Smooth muscle cell (in vitro differentiated cells): Measurements from ENCODE around the gene CCL24. TPM values are rescaled to one million over a fixed set of nuclear protein-coding genes. Genes with fewer than 3 reads are reported as not detected.

Experiments
- DNase-seq: peaks from one replicate; lab custom pipeline; 2025; ENCODE audit not compliant: unreplicated experiment; lab: John Stamatoyannopoulos, UW
- H2AFZ ChIP-seq: fragments of 200-600 bp; sonication (generic); 2 replicates; pipeline ENCODE4 v1.6.0; 2016; ENCODE audit warnings: antibody characterized with exemption, low read depth, mild to moderate bottlenecking
- H3F3A ChIP-seq: fragments of 200-600 bp; sonication (generic); 2 replicates; pipeline ENCODE4 v1.6.0; 2017; ENCODE audit warnings: antibody characterized with exemption, low read depth
- H3K27ac ChIP-seq: fragments of 200-600 bp; sonication (generic); 2 replicates; pipeline ENCODE4 v1.5.1; 2016; ENCODE audit warnings: low read depth, mild to moderate bottlenecking
- H3K27me3 ChIP-seq: fragments of 200-600 bp; sonication (generic); 2 replicates; pipeline ENCODE4 v1.6.1; 2016; ENCODE audit warnings: low read depth, mild to moderate bottlenecking
- H3K36me3 ChIP-seq: fragments of 200-600 bp; sonication (generic); 2 replicates; pipeline ENCODE4 v1.5.1; 2016; ENCODE audit warnings: low read depth
- H3K4me1 ChIP-seq: fragments of 200-600 bp; sonication (generic); 2 replicates; pipeline ENCODE4 v1.5.1; 2016; ENCODE audit warnings: low read depth
- H3K4me2 ChIP-seq: fragments of 200-600 bp; sonication (generic); 2 replicates; pipeline ENCODE4 v1.6.0; 2016; ENCODE audit warnings: mild to moderate bottlenecking
- H3K4me3 ChIP-seq: fragments of 200-600 bp; sonication (generic); 2 replicates; pipeline ENCODE4 v1.5.1; 2016; ENCODE audit warnings: mild to moderate bottlenecking
- H3K79me2 ChIP-seq: fragments of 200-600 bp; sonication (generic); 2 replicates; pipeline ENCODE4 v1.6.0; 2016; ENCODE audit warnings: low read depth, mild to moderate bottlenecking
- H3K9ac ChIP-seq: fragments of 200-600 bp; sonication (generic); 2 replicates; pipeline ENCODE4 v1.6.0; 2016; ENCODE audit warnings: low read depth
- H3K9me3 ChIP-seq: fragments of 200-600 bp; sonication (generic); replicated peaks from 2 replicates; pipeline ENCODE4 v1.5.1; 2016; ENCODE audit warnings: low read depth
- H4K20me1 ChIP-seq: fragments of 200-600 bp; sonication (generic); 2 replicates; pipeline ENCODE4 v1.6.0; 2016; ENCODE audit warnings: low read depth
- CTCF ChIP-seq: fragments of 200-600 bp; sonication (generic); IDR thresholded peaks from 2 replicates; pipeline ENCODE4 v1.5.1; 2017; ENCODE audit warnings: borderline replicate concordance, mild to moderate bottlenecking, antibody characterized with exemption; ENCODE audit not compliant: insufficient read depth, poor library complexity, severe bottlenecking
- WGBS: methylation state at CpG from one replicate; pipeline ENCODE4 v1.1.7; 2016; ENCODE audit warnings: low lambda C conversion rate; 5-methylcytosine and 5-hydroxymethylcytosine counted together
- polyA plus RNA-seq: library from polyadenylated mRNA; unstranded; fragments of >200 nt; fragmentation: Nextera tagmentation; extraction: Ambion mirVana; gene quantifications from 2 replicates; pipeline ENCODE4 v1.2.1, GENCODE V29; 2016
- total RNA-seq: library from RNA; depleted of rRNA; stranded (reverse); fragments of >200 nt; gene quantifications from 2 replicates; pipeline ENCODE4 v1.2.3, GENCODE V29; 2014

Gene CCL24
- total and polyA plus RNA-seq, 2 experiments from 2014 or later: not detected

- H3K9me3 ChIP-seq: no peaks in the 10 kb centered on the region
- no peaks in the 10 kb centered on the region for H3K79me2 ChIP-seq
- no peaks in the 10 kb centered on the region for H3K27me3 ChIP-seq
- H3K36me3 ChIP-seq: no peaks in the 10 kb centered on the region
- H3K27ac ChIP-seq: no peak overlapping the region
- no peaks in the 10 kb centered on the region for H3K4me1 ChIP-seq
- DNase-seq: no peak
- no peaks in the 10 kb centered on the region for H4K20me1 ChIP-seq
- no peaks in the 10 kb centered on the region for H3F3A ChIP-seq
- no peak overlapping the region for H3K4me2 ChIP-seq
- H3K9ac ChIP-seq: no peak overlapping the region
- H2AFZ ChIP-seq: no peak overlapping the region
- no peak overlapping the region for H3K4me3 ChIP-seq
- no peak for TF ChIP-seq CTCF
- WGBS: 74% methylated on average over 9 of the region's 9 CpGs
These were observed 9.7 kb upstream of the CCL24 start for GRCh38 chr7:75823198-75823910.

- Histone ChIP-seq H3K4me2 (no peak overlapping the region), H3K9me3 (no peaks in the 10 kb centered on the region), H3K9ac (no peak overlapping the region), H3K4me1 (no peaks in the 10 kb centered on the region), H3F3A (no peaks in the 10 kb centered on the region), H3K4me3 (no peak overlapping the region), H3K27ac (no peak overlapping the region), H3K79me2 (no peaks in the 10 kb centered on the region), H3K36me3 (no peaks in the 10 kb centered on the region), H2AFZ (no peak overlapping the region), H4K20me1 (no peaks in the 10 kb centered on the region), H3K27me3 (no peaks in the 10 kb centered on the region)
- TF ChIP-seq CTCF: no peak
- WGBS: 92% methylated on average over 1 of the region's 1 CpG
- no peak for DNase-seq
These were observed 7.1 kb upstream of the CCL24 start for GRCh38 chr7:75820688-75821087.

GRCh38 chr7:75819711-75820110 lies 6.1 kb upstream of the CCL24 start:
- H3F3A ChIP-seq: no peaks in the 10 kb centered on the region
- H3K36me3 ChIP-seq: no peaks in the 10 kb centered on the region
- H4K20me1 ChIP-seq: no peaks in the 10 kb centered on the region
- H3K79me2 ChIP-seq: no peaks in the 10 kb centered on the region
- no peaks in the 10 kb centered on the region for H3K9me3 ChIP-seq
- H3K9ac ChIP-seq: no peak overlapping the region
- WGBS: 81% methylated on average over 2 of the region's 2 CpGs
- H3K4me1 ChIP-seq: no peaks in the 10 kb centered on the region
- H3K4me3 ChIP-seq: no peak overlapping the region
- no peak for DNase-seq
- no peak overlapping the region for H3K27ac ChIP-seq
- H2AFZ ChIP-seq: no peak overlapping the region
- no peak for TF ChIP-seq CTCF
- no peaks in the 10 kb centered on the region for H3K27me3 ChIP-seq
- no peak overlapping the region for H3K4me2 ChIP-seq

- no peak for TF ChIP-seq CTCF
- no peak overlapping the region for H3K4me2 ChIP-seq
- H3K27ac ChIP-seq: no peak overlapping the region
- H3F3A ChIP-seq: no peaks in the 10 kb centered on the region
- H4K20me1 ChIP-seq: no peaks in the 10 kb centered on the region
- no peaks in the 10 kb centered on the region for H3K9me3 ChIP-seq
- H3K4me3 ChIP-seq: no peak overlapping the region
- no peaks in the 10 kb centered on the region for H3K36me3 ChIP-seq
- no peak for DNase-seq
- H3K9ac ChIP-seq: no peak overlapping the region
- H3K27me3 ChIP-seq: no peaks in the 10 kb centered on the region
- no peak overlapping the region for H2AFZ ChIP-seq
- no peaks in the 10 kb centered on the region for H3K4me1 ChIP-seq
- WGBS: 88% methylated on average over 5 of the region's 5 CpGs
- no peaks in the 10 kb centered on the region for H3K79me2 ChIP-seq
These were observed 4.9 kb upstream of the CCL24 start for GRCh38 chr7:75818472-75818871.
